B cell (primary cell): ENCODE results near the gene ZNF35. TPM values are rescaled to one million over a fixed set of nuclear protein-coding genes. Genes with fewer than 3 reads are reported as not detected.

ENCODE experiments used
- ATAC-seq: fragments of 200-7000 bp; cut with Tn5 transposase; one replicate; pipeline ENCODE4 v1.10.0; 2021; ENCODE audit warnings: low read depth, mild to moderate bottlenecking, moderate number of reproducible peaks, moderate library complexity
- CTCF ChIA-PET: fragments of 350-600 bp; sonication (Branson Sonifier 250); formaldehyde crosslinking; loops from one replicate; lab custom pipeline; 2021; ENCODE audit warnings: antibody characterized with exemption, inconsistent platforms; lab: Charles Lee
- POLR2A ChIA-PET: fragments of 350-600 bp; sonication (Branson Sonifier 250); formaldehyde crosslinking; loops from one replicate; lab custom pipeline; 2021; ENCODE audit warnings: antibody characterized with exemption; lab: Charles Lee
- DNase-seq: peaks from one replicate; pipeline ENCODE4 v3.0.0; 2013
- H2AFZ ChIP-seq: 2 replicates; pipeline ENCODE4 v1.6.1; 2012; ENCODE audit warnings: mild to moderate bottlenecking, low read depth, low read length; ENCODE audit not compliant: insufficient read depth, poor library complexity, severe bottlenecking
- H3K27ac ChIP-seq, 2 donors: 1 replicate in 1 of 2; 2 replicates in 1 of 2; pipeline ENCODE4 v1.5.1; 2012 to 2013; ENCODE audit warnings: low read length in 2 of 2, mild to moderate bottlenecking in 2 of 2, moderate library complexity in 1 of 2
- H3K27me3 ChIP-seq, 4 experiments: fragments of 200-600 bp in 1 of 4; sonication (generic) in 1 of 4; replicated peaks in 1 of 4; 1 replicate in 2 of 4; 2 replicates in 2 of 4; pipeline versions ENCODE4 v1.6.1 to v1.7.0; 2013 to 2016; ENCODE audit warnings: low read length in 3 of 4, mild to moderate bottlenecking in 2 of 4, mixed read lengths in 1 of 4, moderate library complexity in 1 of 4; ENCODE audit not compliant: insufficient read depth in 4 of 4, control insufficient read depth in 3 of 4; ENCODE audit errors: control extremely low read depth in 1 of 4
- H3K36me3 ChIP-seq, 2 experiments: replicated peaks in 1 of 2; 1 replicate in 1 of 2; 2 replicates in 1 of 2; pipeline versions ENCODE4 v1.6.1 to v1.7.1; 2013; ENCODE audit warnings: low read length in 1 of 2; ENCODE audit not compliant: insufficient read depth in 2 of 2, control insufficient read depth in 1 of 2; ENCODE audit errors: control extremely low read depth in 1 of 2, extremely low read depth in 1 of 2
- H3K4me1 ChIP-seq, 2 donors: fragments of 200-600 bp in 1 of 2; sonication (generic) in 1 of 2; 1 replicate in 1 of 2; 2 replicates in 1 of 2; pipeline versions ENCODE4 v1.5.1 to v1.6.1; 2013 to 2017; ENCODE audit warnings: low read length in 2 of 2; ENCODE audit not compliant: control insufficient read depth in 2 of 2, insufficient read depth in 2 of 2
- H3K4me2 ChIP-seq: replicated peaks from 2 replicates; pipeline ENCODE3; 2012; ENCODE audit warnings: mild to moderate bottlenecking, low read depth, low read length; ENCODE audit not compliant: poor library complexity, severe bottlenecking
- H3K4me3 ChIP-seq, 5 experiments: fragments of 200-600 bp in 1 of 5; sonication (generic) in 1 of 5; 1 replicate in 3 of 5; 2 replicates in 2 of 5; pipeline versions ENCODE4 v1.5.1 to v1.7.0; 2011 to 2016; ENCODE audit warnings: low read length in 4 of 5, mild to moderate bottlenecking in 4 of 5, low read depth in 2 of 5, control low read depth in 1 of 5, moderate library complexity in 1 of 5; ENCODE audit not compliant: insufficient read depth in 1 of 5; ENCODE audit errors: control extremely low read depth in 1 of 5, extremely low read depth in 1 of 5
- H3K79me2 ChIP-seq: fragments of 200-600 bp; sonication (generic); one replicate; pipeline ENCODE4 v1.6.0; 2016; ENCODE audit warnings: low read length; ENCODE audit not compliant: control insufficient read depth, insufficient read depth
- H3K9ac ChIP-seq: fragments of 200-600 bp; sonication (generic); 2 replicates; pipeline ENCODE4 v1.6.1; 2017; ENCODE audit warnings: mild to moderate bottlenecking, low read length, moderate library complexity
- H3K9me3 ChIP-seq, 3 donors: one replicate each; pipeline versions ENCODE4 v1.6.1 to v1.7.1; 2013; ENCODE audit warnings: low read length in 2 of 3; ENCODE audit not compliant: control insufficient read depth in 2 of 3, insufficient read depth in 1 of 3; ENCODE audit errors: control extremely low read depth in 1 of 3
- H4K20me1 ChIP-seq: 2 replicates; pipeline ENCODE4 v1.6.0; 2012; ENCODE audit warnings: mild to moderate bottlenecking, low read length; ENCODE audit not compliant: insufficient read depth, control insufficient read depth, poor library complexity, severe bottlenecking
- H3K27ac Mint-ChIP-seq: one replicate; pipeline ENCODE4 v1.8.0; 2021; ENCODE audit warnings: mixed read lengths
- H3K27me3 Mint-ChIP-seq: one replicate; pipeline ENCODE4 v1.8.0; 2021; ENCODE audit warnings: mixed read lengths
- H3K4me1 Mint-ChIP-seq: one replicate; pipeline ENCODE4 v1.8.0; 2021; ENCODE audit warnings: mixed read lengths
- H3K4me3 Mint-ChIP-seq: one replicate; pipeline ENCODE4 v1.8.0; 2021; ENCODE audit warnings: mixed read lengths
- H3K9me3 Mint-ChIP-seq: one replicate; pipeline ENCODE4 v1.8.0; 2022; ENCODE audit warnings: mixed read lengths; ENCODE audit not compliant: insufficient read depth
- EZH2 ChIP-seq: IDR thresholded peaks from 2 replicates; pipeline ENCODE4 v1.6.1; 2012; ENCODE audit warnings: borderline replicate concordance, low read depth, mild to moderate bottlenecking, moderate library complexity, low read length; ENCODE audit not compliant: insufficient read depth, poor library complexity, severe bottlenecking
- WGBS: methylation state at CpG from one replicate; pipeline ENCODE4 v1.1.5; 2013; ENCODE audit warnings: missing lambda C conversion rate; ENCODE audit not compliant: insufficient coverage; 5-methylcytosine and 5-hydroxymethylcytosine counted together
- intact Hi-C: fragments of 100-400 bp; cut with micrococcal nuclease; formaldehyde crosslinking; loops from one replicate; pipeline ENCODE4 v1.10.0; 2022
- polyA plus RNA-seq: library from polyadenylated mRNA; depleted of rRNA; stranded (reverse); fragments of >200 nt; gene quantifications from 2 replicates; pipeline ENCODE4 v1.2.3, GENCODE V29; 2012
- total RNA-seq, 2 donors: library from RNA; stranded (reverse); fragments of 120-200 nt in 1 of 2; gene quantifications; 1 replicate in 1 of 2; 2 replicates in 1 of 2; pipeline versions ENCODE4 v1.2.3 to v1.2.4, GENCODE V29; 2013 to 2022
- TF ChIP-seq, protein P1 (sequence below): fragments of 200-600 bp; IDR thresholded peaks from one replicate; pipeline ENCODE4 v1.8.0; 2022; ENCODE audit warnings: antibody characterized with exemption, mild to moderate bottlenecking

ZNF35 gene
- total and polyA plus RNA-seq, 2 donors (not counting 1 experiment from before 2014, with no cell fraction given) = 1.4 to 12.1 TPM

DNA sequence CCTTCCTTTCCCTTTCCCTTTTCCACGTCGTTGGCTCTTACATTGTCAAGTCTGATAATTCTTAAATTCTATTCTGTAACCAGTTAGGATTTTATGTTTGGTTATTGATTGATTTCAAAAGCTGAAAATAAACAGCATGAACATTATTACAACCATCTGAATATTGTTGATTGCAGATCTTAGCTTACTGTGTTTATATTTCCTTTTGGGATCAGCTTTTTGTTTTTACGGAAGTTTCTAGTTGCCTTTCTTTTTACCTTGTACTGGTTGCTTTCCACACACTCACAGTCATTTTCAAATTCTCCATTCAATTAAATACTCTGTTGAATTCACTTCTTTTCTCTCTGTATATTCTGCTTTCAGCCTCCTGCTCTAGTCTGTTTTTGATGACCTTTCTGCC is 16.6 kb downstream of the ZNF35 start:
- Histone ChIP-seq H3K9ac (no peak overlapping the region), H3K4me2 (no peak overlapping the region), H2AFZ (no peak overlapping the region), H3K27me3 (no peaks in the 10 kb centered on the region), H3K79me2 (no peaks in the 10 kb centered on the region), H3K4me1 (no peaks in the 10 kb centered on the region), H3K27ac (no peak overlapping the region), H3K4me3 (no peak overlapping the region), H3K9me3 (no peaks in the 10 kb centered on the region), H4K20me1 (no peaks in the 10 kb centered on the region), H3K36me3 (peaks cover 1 to 3% of the 10 kb centered on the region in 2 experiments)
- DNase-seq (no peak), ATAC-seq (no peak)
- WGBS = no CpG with 5 or more reads among the region's 3 CpGs
- H3K27me3 Mint-ChIP-seq = no peaks in the 10 kb centered on the region
- peaks cover 7% of the 10 kb centered on the region for H3K9me3 Mint-ChIP-seq
- H3K4me1 Mint-ChIP-seq = no peaks in the 10 kb centered on the region
- TF ChIP-seq, protein P1, sequence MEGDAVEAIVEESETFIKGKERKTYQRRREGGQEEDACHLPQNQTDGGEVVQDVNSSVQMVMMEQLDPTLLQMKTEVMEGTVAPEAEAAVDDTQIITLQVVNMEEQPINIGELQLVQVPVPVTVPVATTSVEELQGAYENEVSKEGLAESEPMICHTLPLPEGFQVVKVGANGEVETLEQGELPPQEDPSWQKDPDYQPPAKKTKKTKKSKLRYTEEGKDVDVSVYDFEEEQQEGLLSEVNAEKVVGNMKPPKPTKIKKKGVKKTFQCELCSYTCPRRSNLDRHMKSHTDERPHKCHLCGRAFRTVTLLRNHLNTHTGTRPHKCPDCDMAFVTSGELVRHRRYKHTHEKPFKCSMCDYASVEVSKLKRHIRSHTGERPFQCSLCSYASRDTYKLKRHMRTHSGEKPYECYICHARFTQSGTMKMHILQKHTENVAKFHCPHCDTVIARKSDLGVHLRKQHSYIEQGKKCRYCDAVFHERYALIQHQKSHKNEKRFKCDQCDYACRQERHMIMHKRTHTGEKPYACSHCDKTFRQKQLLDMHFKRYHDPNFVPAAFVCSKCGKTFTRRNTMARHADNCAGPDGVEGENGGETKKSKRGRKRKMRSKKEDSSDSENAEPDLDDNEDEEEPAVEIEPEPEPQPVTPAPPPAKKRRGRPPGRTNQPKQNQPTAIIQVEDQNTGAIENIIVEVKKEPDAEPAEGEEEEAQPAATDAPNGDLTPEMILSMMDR = no peak
- ChIA-PET CTCF (no interaction called here), POLR2A (no interaction called here)
- intact Hi-C loops = no loop called here
- H3K4me3 Mint-ChIP-seq = no peak overlapping the region
- no peak overlapping the region for H3K27ac Mint-ChIP-seq

DNA sequence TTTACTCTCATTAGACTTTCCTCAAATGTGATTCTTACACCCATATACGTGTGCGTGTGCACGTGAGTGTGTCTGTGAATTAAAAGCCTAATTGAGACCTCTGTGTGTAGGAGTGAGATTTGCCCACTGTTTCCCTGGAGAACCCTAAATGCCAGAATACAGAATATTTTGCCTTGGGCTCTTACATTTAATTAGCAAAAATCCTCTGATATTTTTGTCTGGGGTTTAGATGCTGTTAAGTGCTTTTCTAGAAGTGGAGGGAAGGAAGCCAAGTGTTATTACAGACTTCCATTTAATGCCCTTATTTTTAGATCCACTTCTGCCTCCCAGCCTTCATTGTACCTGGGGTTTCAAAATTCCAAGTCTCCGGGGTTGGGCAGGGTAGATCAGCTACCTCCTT is 17.8 kb downstream of the ZNF35 start:
- Histone ChIP-seq H3K9ac (no peak overlapping the region), H3K36me3 (peaks cover 0 to under 1% of the 10 kb centered on the region in 2 experiments), H3K4me1 (no peaks in the 10 kb centered on the region), H3K79me2 (no peaks in the 10 kb centered on the region), H3K27ac (no peak overlapping the region), H3K9me3 (no peaks in the 10 kb centered on the region), H4K20me1 (no peaks in the 10 kb centered on the region), H3K4me2 (no peak overlapping the region), H2AFZ (no peak overlapping the region), H3K27me3 (no peaks in the 10 kb centered on the region), H3K4me3 (no peak overlapping the region)
- 100% methylated on average over 1 of the region's 4 CpGs for WGBS
- Mint-ChIP-seq H3K27ac (no peak overlapping the region), H3K9me3 (peaks cover 7% of the 10 kb centered on the region), H3K4me3 (no peak overlapping the region), H3K4me1 (no peaks in the 10 kb centered on the region), H3K27me3 (no peaks in the 10 kb centered on the region)
- TF ChIP-seq, protein P1 = no peak
- no peak for TF ChIP-seq EZH2
- intact Hi-C loops = no loop called here
- ChIA-PET CTCF (no interaction called here), POLR2A (no interaction called here)
- DNase-seq = no peak
- ATAC-seq = no peak
